Measurements from ENCODE around the gene GDPD5.

- TF ChIP-seq, protein P1, sequence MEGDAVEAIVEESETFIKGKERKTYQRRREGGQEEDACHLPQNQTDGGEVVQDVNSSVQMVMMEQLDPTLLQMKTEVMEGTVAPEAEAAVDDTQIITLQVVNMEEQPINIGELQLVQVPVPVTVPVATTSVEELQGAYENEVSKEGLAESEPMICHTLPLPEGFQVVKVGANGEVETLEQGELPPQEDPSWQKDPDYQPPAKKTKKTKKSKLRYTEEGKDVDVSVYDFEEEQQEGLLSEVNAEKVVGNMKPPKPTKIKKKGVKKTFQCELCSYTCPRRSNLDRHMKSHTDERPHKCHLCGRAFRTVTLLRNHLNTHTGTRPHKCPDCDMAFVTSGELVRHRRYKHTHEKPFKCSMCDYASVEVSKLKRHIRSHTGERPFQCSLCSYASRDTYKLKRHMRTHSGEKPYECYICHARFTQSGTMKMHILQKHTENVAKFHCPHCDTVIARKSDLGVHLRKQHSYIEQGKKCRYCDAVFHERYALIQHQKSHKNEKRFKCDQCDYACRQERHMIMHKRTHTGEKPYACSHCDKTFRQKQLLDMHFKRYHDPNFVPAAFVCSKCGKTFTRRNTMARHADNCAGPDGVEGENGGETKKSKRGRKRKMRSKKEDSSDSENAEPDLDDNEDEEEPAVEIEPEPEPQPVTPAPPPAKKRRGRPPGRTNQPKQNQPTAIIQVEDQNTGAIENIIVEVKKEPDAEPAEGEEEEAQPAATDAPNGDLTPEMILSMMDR (IDR thresholded peaks at IDR 0.05), result no peak
- TF ChIP-seq EP300 (IDR thresholded peaks at IDR 0.05), result no peak
Observed at GRCh38 chr11:75400146-75400865, 125.4 kb downstream of the GDPD5 start.

Measured in ovary (tissue), 3 donors.